ENCODE results near the gene EXD3.

DNA sequence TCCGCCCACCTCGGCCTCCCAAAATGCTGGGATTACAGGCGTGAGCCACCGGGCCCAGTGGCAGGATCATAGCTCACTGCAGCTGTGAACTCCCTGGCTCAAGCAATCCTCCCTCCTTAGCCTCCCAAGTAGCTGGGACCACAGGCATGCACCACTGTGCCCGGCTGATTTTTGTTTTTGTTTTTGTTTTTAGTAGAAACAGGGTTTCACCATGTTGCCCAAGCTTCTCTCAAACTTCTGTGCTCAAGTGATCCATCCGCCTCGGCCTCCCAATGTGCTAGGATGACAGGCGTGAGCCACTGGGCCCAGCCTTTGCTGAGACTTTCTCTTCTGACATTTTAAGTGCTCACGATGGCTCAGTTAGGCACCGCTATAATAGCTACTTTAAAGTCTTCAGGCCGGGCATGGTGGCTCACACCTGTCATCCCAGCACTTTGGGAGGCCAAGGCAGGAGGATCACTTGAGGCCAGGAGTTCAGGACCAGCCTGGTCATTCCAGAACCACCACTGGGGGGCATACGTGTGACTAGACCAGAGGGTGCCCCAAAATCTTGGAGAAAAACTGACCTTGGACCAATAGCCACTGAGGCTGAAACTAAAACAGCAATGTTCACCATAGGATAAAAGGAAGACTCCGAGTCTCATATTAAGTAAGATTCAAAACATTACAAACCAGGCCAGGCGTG, 21.3 kb upstream of the EXD3 start:
- TF ChIP-seq, protein P1, sequence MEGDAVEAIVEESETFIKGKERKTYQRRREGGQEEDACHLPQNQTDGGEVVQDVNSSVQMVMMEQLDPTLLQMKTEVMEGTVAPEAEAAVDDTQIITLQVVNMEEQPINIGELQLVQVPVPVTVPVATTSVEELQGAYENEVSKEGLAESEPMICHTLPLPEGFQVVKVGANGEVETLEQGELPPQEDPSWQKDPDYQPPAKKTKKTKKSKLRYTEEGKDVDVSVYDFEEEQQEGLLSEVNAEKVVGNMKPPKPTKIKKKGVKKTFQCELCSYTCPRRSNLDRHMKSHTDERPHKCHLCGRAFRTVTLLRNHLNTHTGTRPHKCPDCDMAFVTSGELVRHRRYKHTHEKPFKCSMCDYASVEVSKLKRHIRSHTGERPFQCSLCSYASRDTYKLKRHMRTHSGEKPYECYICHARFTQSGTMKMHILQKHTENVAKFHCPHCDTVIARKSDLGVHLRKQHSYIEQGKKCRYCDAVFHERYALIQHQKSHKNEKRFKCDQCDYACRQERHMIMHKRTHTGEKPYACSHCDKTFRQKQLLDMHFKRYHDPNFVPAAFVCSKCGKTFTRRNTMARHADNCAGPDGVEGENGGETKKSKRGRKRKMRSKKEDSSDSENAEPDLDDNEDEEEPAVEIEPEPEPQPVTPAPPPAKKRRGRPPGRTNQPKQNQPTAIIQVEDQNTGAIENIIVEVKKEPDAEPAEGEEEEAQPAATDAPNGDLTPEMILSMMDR (IDR thresholded peaks at IDR 0.05): no peak
- TF ChIP-seq POLR2A (IDR thresholded peaks at IDR 0.05): no peak
